ENCODE measurements around the gene PRPF19.

GRCh38 chr11:60944490-60945294 lies 38.3 kb upstream of the PRPF19 start:
- TF ChIP-seq, protein P1, sequence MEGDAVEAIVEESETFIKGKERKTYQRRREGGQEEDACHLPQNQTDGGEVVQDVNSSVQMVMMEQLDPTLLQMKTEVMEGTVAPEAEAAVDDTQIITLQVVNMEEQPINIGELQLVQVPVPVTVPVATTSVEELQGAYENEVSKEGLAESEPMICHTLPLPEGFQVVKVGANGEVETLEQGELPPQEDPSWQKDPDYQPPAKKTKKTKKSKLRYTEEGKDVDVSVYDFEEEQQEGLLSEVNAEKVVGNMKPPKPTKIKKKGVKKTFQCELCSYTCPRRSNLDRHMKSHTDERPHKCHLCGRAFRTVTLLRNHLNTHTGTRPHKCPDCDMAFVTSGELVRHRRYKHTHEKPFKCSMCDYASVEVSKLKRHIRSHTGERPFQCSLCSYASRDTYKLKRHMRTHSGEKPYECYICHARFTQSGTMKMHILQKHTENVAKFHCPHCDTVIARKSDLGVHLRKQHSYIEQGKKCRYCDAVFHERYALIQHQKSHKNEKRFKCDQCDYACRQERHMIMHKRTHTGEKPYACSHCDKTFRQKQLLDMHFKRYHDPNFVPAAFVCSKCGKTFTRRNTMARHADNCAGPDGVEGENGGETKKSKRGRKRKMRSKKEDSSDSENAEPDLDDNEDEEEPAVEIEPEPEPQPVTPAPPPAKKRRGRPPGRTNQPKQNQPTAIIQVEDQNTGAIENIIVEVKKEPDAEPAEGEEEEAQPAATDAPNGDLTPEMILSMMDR (IDR thresholded peaks at IDR 0.05), result no peak
- TF ChIP-seq POLR2A (IDR thresholded peaks at IDR 0.05), result no peak
